ENCODE results near the gene TRIM2. TPM values are rescaled to one million over a fixed set of nuclear protein-coding genes. Genes with fewer than 3 reads are reported as not detected.
A peak's percentile ranks its signal among the peaks of the same experiment; 100 is the strongest.

Gene TRIM2
- total RNA-seq, 1 donor from 2014 or later = 120 TPM

DNA sequence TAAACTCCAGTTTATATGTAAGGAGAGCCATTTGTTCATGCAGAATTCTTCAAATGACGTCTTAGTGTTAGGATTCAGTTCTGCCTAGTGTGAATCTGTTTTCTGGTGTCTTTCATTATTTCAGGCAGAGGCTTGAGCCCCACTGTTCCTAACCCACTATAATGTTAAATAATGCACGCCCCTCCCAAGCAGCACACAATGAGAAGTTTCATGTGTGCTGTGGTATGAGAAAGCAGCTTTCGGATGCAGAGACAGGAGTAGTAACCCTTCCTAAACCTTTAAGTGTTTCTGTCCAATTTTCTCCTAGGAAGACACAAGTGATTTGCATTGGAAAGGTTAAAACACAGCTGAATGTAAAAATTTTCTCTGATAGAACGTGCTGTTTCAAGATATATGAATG, 54.5 kb downstream of the TRIM2 start:
- H3K27me3 Mint-ChIP-seq (ENCODE audit: unreplicated experiment) = peaks cover 4% of the 10 kb centered on the region
- TF ChIP-seq, protein P1, sequence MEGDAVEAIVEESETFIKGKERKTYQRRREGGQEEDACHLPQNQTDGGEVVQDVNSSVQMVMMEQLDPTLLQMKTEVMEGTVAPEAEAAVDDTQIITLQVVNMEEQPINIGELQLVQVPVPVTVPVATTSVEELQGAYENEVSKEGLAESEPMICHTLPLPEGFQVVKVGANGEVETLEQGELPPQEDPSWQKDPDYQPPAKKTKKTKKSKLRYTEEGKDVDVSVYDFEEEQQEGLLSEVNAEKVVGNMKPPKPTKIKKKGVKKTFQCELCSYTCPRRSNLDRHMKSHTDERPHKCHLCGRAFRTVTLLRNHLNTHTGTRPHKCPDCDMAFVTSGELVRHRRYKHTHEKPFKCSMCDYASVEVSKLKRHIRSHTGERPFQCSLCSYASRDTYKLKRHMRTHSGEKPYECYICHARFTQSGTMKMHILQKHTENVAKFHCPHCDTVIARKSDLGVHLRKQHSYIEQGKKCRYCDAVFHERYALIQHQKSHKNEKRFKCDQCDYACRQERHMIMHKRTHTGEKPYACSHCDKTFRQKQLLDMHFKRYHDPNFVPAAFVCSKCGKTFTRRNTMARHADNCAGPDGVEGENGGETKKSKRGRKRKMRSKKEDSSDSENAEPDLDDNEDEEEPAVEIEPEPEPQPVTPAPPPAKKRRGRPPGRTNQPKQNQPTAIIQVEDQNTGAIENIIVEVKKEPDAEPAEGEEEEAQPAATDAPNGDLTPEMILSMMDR (IDR thresholded peaks at IDR 0.05; ENCODE audit: partially characterized antibody, unreplicated experiment) = no peak
- no peak overlapping the region for H3K4me3 Mint-ChIP-seq (ENCODE audit: unreplicated experiment)
- no peak overlapping the region for H3K27ac Mint-ChIP-seq (ENCODE audit: unreplicated experiment)
- H3K36me3 Mint-ChIP-seq (ENCODE audit: unreplicated experiment) = no peaks in the 10 kb centered on the region
- DNase-seq = no peak
- H3K9me3 Mint-ChIP-seq (ENCODE audit: unreplicated experiment) = no peaks in the 10 kb centered on the region
- H3K4me1 Mint-ChIP-seq (ENCODE audit: low read depth, unreplicated experiment) = peaks cover 18% of the 10 kb centered on the region

DNA sequence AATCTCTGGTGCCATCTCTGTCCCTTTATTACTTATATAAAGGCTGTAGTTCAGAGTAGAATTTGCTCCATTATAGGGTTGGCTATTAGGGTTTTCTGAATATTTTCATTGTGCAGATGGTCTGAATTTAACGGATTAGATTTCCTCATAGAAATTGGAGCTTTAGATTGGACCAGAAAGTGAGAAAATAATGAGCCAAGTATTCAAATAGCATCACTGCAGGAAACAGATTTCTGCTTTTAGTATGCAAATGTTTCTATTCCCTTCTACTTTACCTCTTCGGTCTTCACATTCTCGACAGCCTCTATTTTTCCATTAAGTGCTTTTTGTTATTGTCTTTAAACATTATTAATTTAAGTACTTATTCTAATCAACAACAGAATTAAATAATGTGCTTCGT, 55.4 kb downstream of the TRIM2 start:
- Mint-ChIP-seq H3K9me3 (ENCODE audit: unreplicated experiment) (no peaks in the 10 kb centered on the region), H3K27ac (ENCODE audit: unreplicated experiment) (no peak overlapping the region), H3K36me3 (ENCODE audit: unreplicated experiment) (no peaks in the 10 kb centered on the region), H3K4me3 (ENCODE audit: unreplicated experiment) (no peak overlapping the region), H3K27me3 (ENCODE audit: unreplicated experiment) (peaks cover 4% of the 10 kb centered on the region), H3K4me1 (ENCODE audit: low read depth, unreplicated experiment) (peaks cover 18% of the 10 kb centered on the region)
- TF ChIP-seq, protein P1 (IDR thresholded peaks at IDR 0.05; ENCODE audit: partially characterized antibody, unreplicated experiment) = no peak
- DNase-seq = no peak

DNA sequence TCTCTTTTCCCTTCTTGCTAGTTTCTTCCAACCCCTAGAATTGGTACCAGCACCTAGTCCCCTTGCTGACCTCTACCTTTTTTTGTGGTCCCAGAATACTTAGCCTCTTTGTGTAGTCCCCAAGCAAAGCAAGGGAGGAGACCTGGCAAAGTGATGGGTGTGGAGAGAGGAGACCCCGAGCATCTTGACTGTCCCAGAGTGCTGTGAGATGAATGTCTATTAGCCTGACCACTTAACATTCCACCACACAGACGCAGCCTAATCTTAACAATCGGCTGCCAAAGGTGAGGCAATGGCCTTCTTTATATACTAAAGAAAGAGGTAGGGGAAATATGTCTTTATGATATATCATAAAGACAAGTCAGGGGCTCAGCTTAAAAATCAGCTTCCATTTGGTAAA, 55.9 kb downstream of the TRIM2 start:
- Mint-ChIP-seq H3K36me3 (ENCODE audit: unreplicated experiment) (no peaks in the 10 kb centered on the region), H3K4me1 (ENCODE audit: low read depth, unreplicated experiment) (peaks cover 14% of the 10 kb centered on the region), H3K4me3 (ENCODE audit: unreplicated experiment) (no peak overlapping the region), H3K27ac (ENCODE audit: unreplicated experiment) (no peak overlapping the region), H3K9me3 (ENCODE audit: unreplicated experiment) (no peaks in the 10 kb centered on the region), H3K27me3 (ENCODE audit: unreplicated experiment) (peaks cover 2% of the 10 kb centered on the region)
- TF ChIP-seq, protein P1 (IDR thresholded peaks at IDR 0.05; ENCODE audit: partially characterized antibody, unreplicated experiment) = no peak
- no peak for DNase-seq

DNA sequence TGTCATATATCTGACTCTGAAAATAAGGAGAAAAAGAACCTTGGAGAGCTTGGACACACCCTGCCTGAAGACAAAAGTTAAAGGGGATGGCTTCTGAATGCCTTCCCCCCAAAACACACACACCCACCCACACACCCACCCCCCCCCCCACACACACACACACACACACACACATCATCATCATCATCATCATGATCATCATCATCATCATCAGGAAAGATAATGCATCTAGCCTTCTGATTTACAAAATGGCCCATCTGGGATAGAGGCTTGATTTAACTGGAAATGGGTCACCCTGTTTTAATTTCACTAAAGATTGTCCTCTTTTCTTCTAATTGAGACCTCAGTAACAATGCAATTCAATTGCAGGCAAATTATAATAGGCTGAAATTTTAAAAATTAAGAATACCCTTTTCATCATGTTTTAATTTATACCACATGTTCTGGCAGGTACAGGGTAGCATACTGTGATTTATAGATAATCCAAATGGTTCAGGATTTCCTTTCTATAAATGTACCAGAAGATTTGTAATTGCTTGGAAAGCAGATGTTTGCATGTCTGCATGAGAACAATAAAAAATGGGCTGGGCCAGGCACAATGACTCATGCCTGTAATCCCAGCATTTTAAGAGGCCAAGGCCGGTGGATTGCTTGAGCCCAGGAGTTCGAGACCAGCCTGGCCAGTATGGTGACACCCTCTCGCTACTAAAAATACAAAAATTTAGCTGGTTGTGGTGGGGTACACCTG, 56.5 kb downstream of the TRIM2 start:
- peaks cover 2% of the 10 kb centered on the region for H3K27me3 Mint-ChIP-seq (ENCODE audit: unreplicated experiment)
- H3K4me3 Mint-ChIP-seq (ENCODE audit: unreplicated experiment) = no peak overlapping the region
- DNase-seq = no peak
- H3K27ac Mint-ChIP-seq (ENCODE audit: unreplicated experiment) = peak overlapping the region; percentile 45
- H3K36me3 Mint-ChIP-seq (ENCODE audit: unreplicated experiment) = no peaks in the 10 kb centered on the region
- TF ChIP-seq, protein P1 (IDR thresholded peaks at IDR 0.05; ENCODE audit: partially characterized antibody, unreplicated experiment) = no peak
- peaks cover 11% of the 10 kb centered on the region for H3K4me1 Mint-ChIP-seq (ENCODE audit: low read depth, unreplicated experiment)
- no peaks in the 10 kb centered on the region for H3K9me3 Mint-ChIP-seq (ENCODE audit: unreplicated experiment)

DNA sequence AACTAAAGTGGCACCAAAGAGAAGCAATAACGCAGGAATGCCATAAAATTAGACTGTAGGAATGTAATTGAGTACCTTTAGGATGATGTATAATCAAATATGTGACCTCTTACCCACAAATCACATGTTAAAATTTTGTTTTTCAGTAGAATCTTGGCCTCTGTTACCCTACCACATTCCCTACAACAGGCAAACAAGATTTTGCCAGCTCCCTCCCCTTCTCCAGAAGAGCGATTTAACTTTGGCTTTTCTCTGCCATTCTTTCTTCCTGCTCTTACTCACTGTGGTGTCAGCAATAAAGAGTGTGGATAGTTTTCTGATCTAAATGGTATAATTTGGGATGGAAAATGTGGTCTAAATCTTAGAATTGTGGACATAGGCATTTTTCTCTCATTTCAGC, 57.2 kb downstream of the TRIM2 start:
- no peaks in the 10 kb centered on the region for H3K36me3 Mint-ChIP-seq (ENCODE audit: unreplicated experiment)
- no peak overlapping the region for H3K4me3 Mint-ChIP-seq (ENCODE audit: unreplicated experiment)
- H3K4me1 Mint-ChIP-seq (ENCODE audit: low read depth, unreplicated experiment) = peaks cover 9% of the 10 kb centered on the region
- peaks cover 2% of the 10 kb centered on the region for H3K27me3 Mint-ChIP-seq (ENCODE audit: unreplicated experiment)
- H3K9me3 Mint-ChIP-seq (ENCODE audit: unreplicated experiment) = no peaks in the 10 kb centered on the region
- TF ChIP-seq, protein P1 (IDR thresholded peaks at IDR 0.05; ENCODE audit: partially characterized antibody, unreplicated experiment) = no peak
- no peak overlapping the region for H3K27ac Mint-ChIP-seq (ENCODE audit: unreplicated experiment)
- DNase-seq = no peak

Measured in glutamatergic neuron (in vitro differentiated cells).